GM12878 (cell line): ENCODE measurements around the gene ENDOU. TPM values are rescaled to one million over a fixed set of nuclear protein-coding genes. Genes with fewer than 3 reads are reported as not detected.

Experiments used
- ATAC-seq: fragments of 200-7000 bp; cut with Tn5 transposase; 3 replicates; pipeline ENCODE4 v1.9.1; 2020; ENCODE audit warnings: mild to moderate bottlenecking, moderate library complexity
- BruUV-seq: library from RNA; stranded (reverse); fragments of 400-500 nt; replicated peaks from 2 replicates; lab custom pipeline; 2021; lab: Mats Ljungman, UMichigan
- CTCF ChIA-PET: fragments of 300-600 bp; sonication (Branson Sonifier 250); formaldehyde crosslinking; extraction: SDS; loops from one replicate; lab custom pipeline; 2021; ENCODE audit warnings: inconsistent platforms; lab: Yijun Ruan, JAX
- POLR2A ChIA-PET: fragments of 350-600 bp; formaldehyde crosslinking; extraction: SDS; loops from one replicate; lab custom pipeline; 2021; ENCODE audit warnings: inconsistent platforms; lab: Charles Lee
- RAD21 ChIA-PET: fragments of 300-600 bp; sonication (Branson Sonifier 250); formaldehyde crosslinking; loops from one replicate; lab custom pipeline; 2023; ENCODE audit warnings: antibody characterized with exemption; ENCODE audit not compliant: unreplicated experiment; lab: Charles Lee
- SMC1A ChIA-PET: fragments of 300-600 bp; sonication (Branson Sonifier 250); formaldehyde crosslinking; loops from one replicate; lab custom pipeline; 2023; ENCODE audit not compliant: unreplicated experiment, uncharacterized antibody; lab: Charles Lee
- DNase-seq: peaks from one replicate; pipeline ENCODE4 v3.0.0-alpha.2; 2011; ENCODE audit warnings: low read depth, low spot score
- FAIRE-seq: peaks from 3 replicates; lab custom pipeline; 2011; peaks lifted over from hg19 to GRCh38; lab: Jason Lieb, UNC
- H2AFZ ChIP-seq: 2 replicates; pipeline ENCODE4 v1.6.0; 2011; ENCODE audit warnings: low read depth, low read length, control low read depth; ENCODE audit not compliant: control insufficient read depth
- H3K27ac ChIP-seq: 2 replicates; pipeline ENCODE4 v1.5.1; 2011; ENCODE audit warnings: control low read depth; ENCODE audit not compliant: control insufficient read depth, insufficient read depth
- H3K27me3 ChIP-seq, 2 experiments: replicated peaks in 1 of 2; 2 replicates each; pipeline versions ENCODE4 v1.6.0 to v1.6.1; 2011; ENCODE audit warnings: low read length in 1 of 2; ENCODE audit not compliant: control insufficient read depth in 2 of 2, insufficient read depth in 2 of 2
- H3K36me3 ChIP-seq, 2 experiments: 2 replicates each; pipeline ENCODE4 v1.5.1; 2011; ENCODE audit warnings: low read length in 1 of 2; ENCODE audit not compliant: control insufficient read depth in 2 of 2, insufficient read depth in 2 of 2
- H3K4me1 ChIP-seq: 2 replicates; pipeline ENCODE4 v1.6.1; 2011; ENCODE audit warnings: mild to moderate bottlenecking, low read length, moderate library complexity, mixed read lengths; ENCODE audit not compliant: control insufficient read depth, insufficient read depth
- H3K4me2 ChIP-seq: 2 replicates; pipeline ENCODE4 v1.6.0; 2011; ENCODE audit warnings: control low read depth; ENCODE audit not compliant: control insufficient read depth, insufficient read depth
- H3K4me3 ChIP-seq: fragments of 200-600 bp; sonication (generic); 2 replicates; pipeline ENCODE4 v1.5.1; 2016
- H3K79me2 ChIP-seq: 2 replicates; pipeline ENCODE4 v1.6.0; 2011; ENCODE audit warnings: low read length; ENCODE audit not compliant: control insufficient read depth, insufficient read depth
- H3K9ac ChIP-seq: 2 replicates; pipeline ENCODE4 v1.8.0; 2011; ENCODE audit warnings: low read length, control low read depth, mixed read lengths; ENCODE audit not compliant: control insufficient read depth, insufficient read depth
- H3K9me3 ChIP-seq: replicated peaks from 3 replicates; pipeline ENCODE4 v1.5.1; 2011; ENCODE audit warnings: mild to moderate bottlenecking, low read length; ENCODE audit not compliant: control insufficient read depth, insufficient read depth
- H4K20me1 ChIP-seq: 2 replicates; pipeline ENCODE4 v1.6.0; 2011; ENCODE audit not compliant: control insufficient read depth, insufficient read depth
- BHLHE40 ChIP-seq, 2 experiments: fragments of 450-650 bp in 1 of 2; IDR thresholded peaks; 2 replicates each; pipeline ENCODE4 v1.6.1; 2011 to 2017; ENCODE audit warnings: low read depth in 2 of 2, borderline replicate concordance in 1 of 2, improper control_type of control experiment in 1 of 2, low read length in 1 of 2, mild to moderate bottlenecking in 1 of 2
- CBFB ChIP-seq: IDR thresholded peaks from 2 replicates; pipeline ENCODE4 v1.6.1; 2016; ENCODE audit warnings: antibody characterized with exemption, low read depth
- CBX5 ChIP-seq: sonication (generic); IDR thresholded peaks from 2 replicates; pipeline ENCODE4 v1.6.1; 2016; ENCODE audit warnings: low read depth, moderate library complexity, mild to moderate bottlenecking, inconsistent platforms
- IKZF2 ChIP-seq, 2 experiments: fragments of 450-650 bp; IDR thresholded peaks; 2 replicates each; pipeline ENCODE4 v1.6.1; 2017; ENCODE audit warnings: mild to moderate bottlenecking in 2 of 2, moderate library complexity in 2 of 2
- KLF5 ChIP-seq: fragments of 450-650 bp; IDR thresholded peaks from 2 replicates; pipeline ENCODE4 v1.6.1; 2014; ENCODE audit warnings: mild to moderate bottlenecking; ENCODE audit not compliant: partially characterized antibody
- LARP7 ChIP-seq: fragments of 450-650 bp; IDR thresholded peaks from 2 replicates; pipeline ENCODE4 v1.6.1; 2017; ENCODE audit warnings: mild to moderate bottlenecking
- MEF2B ChIP-seq: fragments of 450-650 bp; IDR thresholded peaks from 2 replicates; pipeline ENCODE4 v1.6.1; 2018; ENCODE audit warnings: mild to moderate bottlenecking, moderate library complexity; ENCODE audit not compliant: partially characterized antibody, poor library complexity, severe bottlenecking
- NR2C1 ChIP-seq: fragments of 450-650 bp; IDR thresholded peaks from 2 replicates; pipeline ENCODE4 v1.6.1; 2017; ENCODE audit warnings: antibody characterized with exemption, mild to moderate bottlenecking, moderate library complexity
- PAX8 ChIP-seq: fragments of 450-650 bp; IDR thresholded peaks from 2 replicates; pipeline ENCODE4 v1.6.1; 2017; ENCODE audit warnings: mild to moderate bottlenecking, moderate library complexity
- PML ChIP-seq: IDR thresholded peaks from 2 replicates; pipeline ENCODE4 v1.6.1; 2012; ENCODE audit warnings: low read length, inconsistent platforms
- SMAD1 ChIP-seq: fragments of 450-650 bp; IDR thresholded peaks from 2 replicates; pipeline ENCODE4 v1.6.1; 2018; ENCODE audit warnings: mild to moderate bottlenecking, low read depth; ENCODE audit not compliant: partially characterized antibody
- SMARCA5 ChIP-seq: fragments of 450-650 bp; IDR thresholded peaks from 2 replicates; pipeline ENCODE4 v1.6.1; 2017; ENCODE audit warnings: mild to moderate bottlenecking
- TCF3 ChIP-seq: IDR thresholded peaks from 2 replicates; pipeline ENCODE4 v1.6.1; 2012; ENCODE audit warnings: low read depth, mild to moderate bottlenecking, low read length, borderline replicate concordance; ENCODE audit not compliant: insufficient read depth
- ZNF207 ChIP-seq: fragments of 450-650 bp; IDR thresholded peaks from 2 replicates; pipeline ENCODE4 v1.6.1; 2014; ENCODE audit warnings: antibody characterized with exemption, mild to moderate bottlenecking, borderline replicate concordance
- ZNF274 ChIP-seq: IDR thresholded peaks from one replicate; pipeline ENCODE4 v1.8.0; 2011; ENCODE audit not compliant: insufficient read length, insufficient read depth
- ZSCAN29 ChIP-seq: fragments of 450-650 bp; IDR thresholded peaks from 2 replicates; pipeline ENCODE4 v1.6.1; 2017; ENCODE audit warnings: mild to moderate bottlenecking, moderate library complexity
- WGBS: methylation state at CpG from one replicate; pipeline ENCODE4 v1.1.6; 2016; ENCODE audit warnings: low lambda C conversion rate; ENCODE audit not compliant: insufficient replicate concordance, insufficient coverage; ENCODE audit errors: missing lambda C conversion rate; 5-methylcytosine and 5-hydroxymethylcytosine counted together
- in situ Hi-C: fragments of 300-500 bp; cut with MboI; formaldehyde crosslinking; loops from 9 replicates; pipeline ENCODE4 v1.14.3; 2018; ENCODE audit warnings: mixed read lengths
- intact Hi-C: fragments of 100-400 bp; cut with micrococcal nuclease; formaldehyde crosslinking; loops from one replicate; pipeline ENCODE4 v1.14.2; 2022; ENCODE audit not compliant: unreplicated experiment
- polyA plus RNA-seq, 11 experiments: library from polyadenylated mRNA; depleted of rRNA in 4 of 11; unstranded in 6 of 11; stranded (reverse) in 5 of 11; fragments of >200 nt; fragmentation: Nextera tagmentation in 4 of 11; fragmentation: Illumina TruSeq in 1 of 11; extraction: Ambion mirVana in 4 of 11; extraction: Trizol in 1 of 11; gene quantifications; 1 replicate in 1 of 11; 2 replicates in 10 of 11; pipeline versions ENCODE4 v1.2.1 to v1.2.3, GENCODE V29; 2011 to 2016; ENCODE audit warnings: inconsistent platforms in 2 of 11, missing spikeins in 2 of 11, low read depth in 1 of 11
- total RNA-seq, 4 experiments: library from RNA; depleted of rRNA in 3 of 4; stranded (reverse); fragments of >200 nt in 3 of 4; fragmentation: Illumina TruSeq in 1 of 4; extraction: Trizol in 1 of 4; gene quantifications; 2 replicates each; pipeline versions ENCODE4 v1.2.1 to v1.2.3, GENCODE V29; 2013 to 2021
- TF ChIP-seq, protein P1 (sequence below): fragments of 450-650 bp; IDR thresholded peaks from 2 replicates; pipeline ENCODE4 v1.6.1; 2017; ENCODE audit warnings: mild to moderate bottlenecking, low read depth, inconsistent platforms; ENCODE audit not compliant: poor library complexity, severe bottlenecking
- TF ChIP-seq, protein P2 (sequence below): IDR thresholded peaks from 2 replicates; pipeline ENCODE4 v1.6.1; 2011; ENCODE audit warnings: low read depth, mild to moderate bottlenecking, low read length, moderate library complexity, borderline replicate concordance; ENCODE audit errors: extremely low read depth
- TF ChIP-seq, protein P3 (sequence below): fragments of 150-350 bp; IDR thresholded peaks from 2 replicates; pipeline ENCODE4 v1.6.1; 2014; ENCODE audit warnings: mild to moderate bottlenecking, low read depth, low read length

ENDOU gene
- total and polyA plus RNA-seq, 10 of the 15 experiments (the other 5 are each of a cell fraction or from before 2014, with no cell fraction given): 0.03 to 0.17 (median 0.10) TPM; not detected in 4

DNA sequence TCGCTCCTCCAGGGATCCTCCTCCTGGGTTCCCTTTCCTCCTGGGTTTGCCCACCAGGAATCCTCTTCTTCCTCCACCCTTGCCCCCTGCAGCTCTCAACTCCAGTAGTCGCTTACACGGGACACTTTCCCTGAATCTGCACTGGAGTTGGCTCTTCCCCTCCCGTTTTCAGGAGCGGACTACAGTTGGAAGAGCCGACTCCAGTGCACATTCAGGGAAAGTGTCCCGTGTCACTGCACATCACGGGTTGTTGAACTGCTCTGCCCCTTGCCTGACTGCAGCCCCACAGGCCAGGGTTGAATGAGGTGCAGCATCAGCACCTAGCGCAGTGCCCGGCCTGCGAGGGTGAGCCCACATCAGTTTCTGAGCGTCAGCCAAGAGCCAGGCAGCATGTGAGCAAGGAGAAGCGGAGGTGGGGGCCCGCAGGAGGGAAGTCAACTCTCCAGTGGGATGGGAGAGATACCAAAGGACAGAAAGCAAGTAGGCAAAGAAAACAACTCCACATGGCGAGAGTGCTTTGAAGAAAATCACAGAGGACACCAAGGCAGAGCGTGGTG, 20.3 kb upstream of the ENDOU start:
- TF ChIP-seq BHLHE40 (IDR thresholded peaks at IDR 0.05; ENCODE audit: borderline replicate concordance in 1 of 2, low read depth in 2 of 2, low read length in 1 of 2) (no peak), ZSCAN29 (no peak), SMAD1 (no peak), ZNF207 (no peak), CBX5 (no peak), NR2C1 (no peak), MEF2B (no peak), IKZF2 (IDR thresholded peaks at IDR 0.05) (no peak), PML (no peak), ZNF274 (no peak), SMARCA5 (no peak), LARP7 (no peak), TCF3 (no peak), PAX8 (no peak), KLF5 (no peak), CBFB (no peak)
- TF ChIP-seq, protein P1, sequence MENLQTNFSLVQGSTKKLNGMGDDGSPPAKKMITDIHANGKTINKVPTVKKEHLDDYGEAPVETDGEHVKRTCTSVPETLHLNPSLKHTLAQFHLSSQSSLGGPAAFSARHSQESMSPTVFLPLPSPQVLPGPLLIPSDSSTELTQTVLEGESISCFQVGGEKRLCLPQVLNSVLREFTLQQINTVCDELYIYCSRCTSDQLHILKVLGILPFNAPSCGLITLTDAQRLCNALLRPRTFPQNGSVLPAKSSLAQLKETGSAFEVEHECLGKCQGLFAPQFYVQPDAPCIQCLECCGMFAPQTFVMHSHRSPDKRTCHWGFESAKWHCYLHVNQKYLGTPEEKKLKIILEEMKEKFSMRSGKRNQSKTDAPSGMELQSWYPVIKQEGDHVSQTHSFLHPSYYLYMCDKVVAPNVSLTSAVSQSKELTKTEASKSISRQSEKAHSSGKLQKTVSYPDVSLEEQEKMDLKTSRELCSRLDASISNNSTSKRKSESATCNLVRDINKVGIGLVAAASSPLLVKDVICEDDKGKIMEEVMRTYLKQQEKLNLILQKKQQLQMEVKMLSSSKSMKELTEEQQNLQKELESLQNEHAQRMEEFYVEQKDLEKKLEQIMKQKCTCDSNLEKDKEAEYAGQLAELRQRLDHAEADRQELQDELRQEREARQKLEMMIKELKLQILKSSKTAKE: no peak
- TF ChIP-seq, protein P2, sequence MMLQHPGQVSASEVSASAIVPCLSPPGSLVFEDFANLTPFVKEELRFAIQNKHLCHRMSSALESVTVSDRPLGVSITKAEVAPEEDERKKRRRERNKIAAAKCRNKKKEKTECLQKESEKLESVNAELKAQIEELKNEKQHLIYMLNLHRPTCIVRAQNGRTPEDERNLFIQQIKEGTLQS: no peak
- TF ChIP-seq, protein P3, sequence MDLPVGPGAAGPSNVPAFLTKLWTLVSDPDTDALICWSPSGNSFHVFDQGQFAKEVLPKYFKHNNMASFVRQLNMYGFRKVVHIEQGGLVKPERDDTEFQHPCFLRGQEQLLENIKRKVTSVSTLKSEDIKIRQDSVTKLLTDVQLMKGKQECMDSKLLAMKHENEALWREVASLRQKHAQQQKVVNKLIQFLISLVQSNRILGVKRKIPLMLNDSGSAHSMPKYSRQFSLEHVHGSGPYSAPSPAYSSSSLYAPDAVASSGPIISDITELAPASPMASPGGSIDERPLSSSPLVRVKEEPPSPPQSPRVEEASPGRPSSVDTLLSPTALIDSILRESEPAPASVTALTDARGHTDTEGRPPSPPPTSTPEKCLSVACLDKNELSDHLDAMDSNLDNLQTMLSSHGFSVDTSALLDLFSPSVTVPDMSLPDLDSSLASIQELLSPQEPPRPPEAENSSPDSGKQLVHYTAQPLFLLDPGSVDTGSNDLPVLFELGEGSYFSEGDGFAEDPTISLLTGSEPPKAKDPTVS: no peak
- intact Hi-C loops: no loop called here
- FAIRE-seq: no peak

More for the DNA sequence above, 20.3 kb upstream of the ENDOU start:
- 34% methylated on average over 16 of the region's 16 CpGs for WGBS
- no peak overlapping the region for H3K4me3 ChIP-seq
- SMC1A ChIA-PET: interaction anchor here (1.7 to 10.3 kb wide), 6 partner anchors 12 to 94 kb away, joined by 5 to 277 read pairs (median 134); partner anchors contain the start of genes RAPGEF3 and SLC48A1
- H3K27me3 ChIP-seq: no peaks in the 10 kb centered on the region
- in situ Hi-C loops: no loop called here
- RAD21 ChIA-PET: interaction anchor here (1.7 to 7.8 kb wide), 5 partner anchors 12 to 94 kb away, joined by 6 to 327 read pairs (median 120); partner anchors contain the start of gene RAPGEF3
- no peaks in the 10 kb centered on the region for H4K20me1 ChIP-seq
- DNase-seq: no peak
- no peak overlapping the region for H2AFZ ChIP-seq
- H3K4me1 ChIP-seq: peaks cover 16% of the 10 kb centered on the region
- POLR2A ChIA-PET: interaction anchor here (1.4 to 3.0 kb wide), 2 partner anchors 9 to 12 kb away, joined by 3 to 14 read pairs; no protein-coding TSS in a partner anchor
- H3K9me3 ChIP-seq: no peaks in the 10 kb centered on the region
- no peak overlapping the region for H3K27ac ChIP-seq
- BruUV-seq: no TSS peak
- ATAC-seq: no peak
- H3K4me2 ChIP-seq: no peak overlapping the region
- H3K9ac ChIP-seq: no peak overlapping the region
- no peaks in the 10 kb centered on the region for H3K36me3 ChIP-seq
- CTCF ChIA-PET: interaction anchor here (6.1 to 10.4 kb wide), 5 partner anchors 11 to 92 kb away, joined by 36 to 814 read pairs (median 207); partner anchors contain the start of genes RAPGEF3 and SLC48A1
- H3K79me2 ChIP-seq: no peaks in the 10 kb centered on the region
